Activated gamma-delta T cell (primary cell): ENCODE measurements around the gene ABHD1.

Experiments
- DNase-seq: peaks from one replicate; lab custom pipeline; 2025; lab: John Stamatoyannopoulos, UW

ABHD1 gene

GRCh38 chr2:27135478-27135955, 11.9 kb downstream of the ABHD1 start:
- DNase-seq, result no peak

GRCh38 chr2:27136751-27137150, 13.1 kb downstream of the ABHD1 start:
- DNase-seq, result no peak

- no peak for DNase-seq
These were observed 13.8 kb downstream of the ABHD1 start for GRCh38 chr2:27137322-27137935.

- DNase-seq, result no peak
These were observed 14.5 kb downstream of the ABHD1 start for GRCh38 chr2:27138111-27138510.

GRCh38 chr2:27139310-27139709, 15.7 kb downstream of the ABHD1 start, which contains the start of gene PRR30:
Gene PRR30 (minus strand): TSS chr2:27139410. CDS start chr2:27138329, 1,081 bp downstream.
- no peak for DNase-seq

- DNase-seq, result no peak
These were observed 19.7 kb downstream of the ABHD1 start for GRCh38 chr2:27143285-27143684.

- DNase-seq, result no peak
These were observed 22.1 kb downstream of the ABHD1 start for GRCh38 chr2:27145682-27146081.

- no peak for DNase-seq
These were observed 24.3 kb downstream of the ABHD1 start for GRCh38 chr2:27147935-27148334.

- DNase-seq, result no peak
These were observed 25.3 kb downstream of the ABHD1 start, which contains the start of gene TCF23 for GRCh38 chr2:27148801-27149439. Gene TCF23 (plus strand): TSS chr2:27149004. CDS start chr2:27149134, 130 bp downstream.

GRCh38 chr2:27149570-27150405, 26.2 kb downstream of the ABHD1 start:
- DNase-seq, result no peak

- no peak for DNase-seq
These were observed 27.1 kb downstream of the ABHD1 start for GRCh38 chr2:27150639-27151230.

- DNase-seq, result no peak
These were observed 28.6 kb downstream of the ABHD1 start for GRCh38 chr2:27152102-27152795.

- no peak for DNase-seq
These were observed 29.3 kb downstream of the ABHD1 start for GRCh38 chr2:27152796-27153464.

GRCh38 chr2:27154488-27154887, 30.9 kb downstream of the ABHD1 start:
- no peak for DNase-seq

GRCh38 chr2:27155069-27155520, 31.5 kb downstream of the ABHD1 start:
- DNase-seq, result no peak

GRCh38 chr2:27158468-27158867, 34.9 kb downstream of the ABHD1 start:
- DNase-seq, result no peak

GRCh38 chr2:27159271-27159670, 35.7 kb downstream of the ABHD1 start:
- no peak for DNase-seq

- DNase-seq, result no peak
These were observed 36.6 kb downstream of the ABHD1 start for GRCh38 chr2:27160191-27160590.

GRCh38 chr2:27162151-27163121, 38.8 kb downstream of the ABHD1 start:
- DNase-seq, result no peak
